GM12872 (cell line): Measurements from ENCODE around the gene MTCL1.

ENCODE experiments used
- CTCF ChIP-seq: IDR thresholded peaks from 3 replicates; pipeline ENCODE4 v1.5.1; 2011; ENCODE audit warnings: low read depth, mild to moderate bottlenecking, low read length, moderate library complexity; ENCODE audit not compliant: insufficient read depth

Gene MTCL1

GRCh38 chr18:8718401-8718913, 13.1 kb downstream of the MTCL1 start:
- TF ChIP-seq CTCF, result no peak

- no peak for TF ChIP-seq CTCF
These were observed 13.8 kb downstream of the MTCL1 start for GRCh38 chr18:8719192-8719591.

- TF ChIP-seq CTCF, result no peak
These were observed 14.8 kb downstream of the MTCL1 start for GRCh38 chr18:8720141-8720540.

- no peak for TF ChIP-seq CTCF
These were observed 15.8 kb downstream of the MTCL1 start for GRCh38 chr18:8721094-8721669.

- no peak for TF ChIP-seq CTCF
These were observed 16.4 kb downstream of the MTCL1 start for GRCh38 chr18:8721716-8722115.

- no peak for TF ChIP-seq CTCF
These were observed 17.8 kb downstream of the MTCL1 start for GRCh38 chr18:8722946-8723820.

GRCh38 chr18:8724452-8724851, 19.1 kb downstream of the MTCL1 start:
- TF ChIP-seq CTCF, result no peak
